HepG2 (cell line): ENCODE data around the gene DPT. TPM values are rescaled to one million over a fixed set of nuclear protein-coding genes. Genes with fewer than 3 reads are reported as not detected.

Experiments used
- ATAC-seq: fragments of 200-7000 bp; cut with Tn5 transposase; 3 replicates; pipeline ENCODE4 v1.9.1; 2020; ENCODE audit warnings: mild to moderate bottlenecking, moderate library complexity
- BruUV-seq: library from RNA; stranded (reverse); fragments of 400-500 nt; replicated peaks from 2 replicates; lab custom pipeline; 2021; lab: Mats Ljungman, UMichigan
- CTCF ChIA-PET: fragments of 300-600 bp; formaldehyde crosslinking; extraction: SDS; loops from one replicate; lab custom pipeline; 2021; ENCODE audit warnings: low total read pairs, inconsistent platforms, low intra/inter-chr PET ratio; lab: Yijun Ruan, JAX
- POLR2A ChIA-PET: fragments of 350-600 bp; sonication (Branson Sonifier 250); formaldehyde crosslinking; loops from one replicate; lab custom pipeline; 2020; ENCODE audit warnings: antibody characterized with exemption, inconsistent platforms; lab: Yijun Ruan, JAX
- DNase-seq: peaks from one replicate; pipeline ENCODE4 v3.0.0-alpha.2; 2015; ENCODE audit warnings: low spot score
- FAIRE-seq: peaks from 3 replicates; lab custom pipeline; 2011; peaks lifted over from hg19 to GRCh38; lab: Jason Lieb, UNC
- H2AFZ ChIP-seq: one replicate; pipeline ENCODE4 v1.6.1; 2011; ENCODE audit warnings: low read length, inconsistent platforms
- H3K27ac ChIP-seq: fragments of 300-600 bp; 3 replicates; pipeline ENCODE4 v1.8.0; 2011; ENCODE audit warnings: mixed run types, mild to moderate bottlenecking, mixed read lengths, low read length, inconsistent platforms; ENCODE audit not compliant: insufficient read depth; ENCODE audit errors: extremely low read length
- H3K27me3 ChIP-seq, 2 experiments: fragments of 200-600 bp in 1 of 2; 2 replicates in 1 of 2; 3 replicates in 1 of 2; pipeline versions ENCODE4 v1.6.0 to v1.8.0; 2011; ENCODE audit warnings: low read length in 2 of 2, mild to moderate bottlenecking in 2 of 2, moderate library complexity in 2 of 2, inconsistent platforms in 1 of 2; ENCODE audit not compliant: insufficient read depth in 2 of 2, control insufficient read depth in 1 of 2
- H3K36me3 ChIP-seq, 2 experiments: fragments of 200-600 bp in 1 of 2; replicated peaks in 1 of 2; 2 replicates in 1 of 2; 3 replicates in 1 of 2; pipeline versions ENCODE4 v1.5.1 to v1.8.0; 2011; ENCODE audit warnings: low read length in 2 of 2, inconsistent platforms in 1 of 2; ENCODE audit not compliant: insufficient read depth in 2 of 2, control insufficient read depth in 1 of 2
- H3K4me1 ChIP-seq: 2 replicates; pipeline ENCODE4 v1.5.1; 2012; ENCODE audit warnings: low read length, inconsistent platforms; ENCODE audit not compliant: insufficient read depth
- H3K4me2 ChIP-seq: 2 replicates; pipeline ENCODE4 v1.6.0; 2011; ENCODE audit warnings: low read depth, low read length, inconsistent platforms
- H3K4me3 ChIP-seq, 3 experiments: fragments of 200-600 bp in 1 of 3; sonication (generic), shearing (Covaris generic) in 1 of 3; replicated peaks in 1 of 3; 2 replicates each; pipeline ENCODE4 v1.5.1; 2011 to 2016; ENCODE audit warnings: low read length in 3 of 3, inconsistent platforms in 2 of 3, low read depth in 2 of 3, mild to moderate bottlenecking in 2 of 3, control low read depth in 1 of 3, mixed read lengths in 1 of 3; ENCODE audit not compliant: insufficient read depth in 1 of 3
- H3K79me2 ChIP-seq: one replicate; pipeline ENCODE4 v1.6.1; 2011; ENCODE audit warnings: low read length, inconsistent platforms; ENCODE audit not compliant: insufficient read depth
- H3K9ac ChIP-seq: 2 replicates; pipeline ENCODE4 v1.6.0; 2011; ENCODE audit warnings: mild to moderate bottlenecking, low read depth, low read length, inconsistent platforms; ENCODE audit not compliant: insufficient read depth
- H3K9me3 ChIP-seq: 2 replicates; pipeline ENCODE4 v1.5.1; 2012; ENCODE audit warnings: mild to moderate bottlenecking, low read length
- H4K20me1 ChIP-seq: 2 replicates; pipeline ENCODE4 v1.6.0; 2011; ENCODE audit warnings: inconsistent platforms, mild to moderate bottlenecking, low read length, moderate library complexity; ENCODE audit not compliant: insufficient read depth
- ARNT ChIP-seq: fragments of 450-650 bp; IDR thresholded peaks from 2 replicates; pipeline ENCODE4 v1.6.1; 2017
- CCAR2 ChIP-seq: fragments of 200-400 bp; formaldehyde crosslinking; optimal IDR thresholded peaks from 2 replicates; pipeline ENCODE3; 2018; ENCODE audit warnings: low read depth, mild to moderate bottlenecking, low read length, moderate library complexity
- HOXD1 ChIP-seq: sonication (generic); formaldehyde crosslinking; IDR thresholded peaks from 2 replicates; pipeline ENCODE4 v1.5.0; 2020; ENCODE audit warnings: missing genetic modification reagents
- PLRG1 ChIP-seq: fragments of 450-650 bp; conservative IDR thresholded peaks from 2 replicates; pipeline ENCODE4 v1.6.1; 2016
- ZIK1 ChIP-seq: sonication (generic); formaldehyde crosslinking; IDR thresholded peaks from 2 replicates; pipeline ENCODE4 v1.5.0; 2020; ENCODE audit warnings: mild to moderate bottlenecking, low read depth, missing genetic modification reagents, borderline replicate concordance
- ZNF350 ChIP-seq: sonication (generic); formaldehyde crosslinking; IDR thresholded peaks from 2 replicates; pipeline ENCODE4 v1.4.0; 2020; ENCODE audit warnings: mild to moderate bottlenecking, low read depth, missing genetic modification reagents, borderline replicate concordance
- ZNF569 ChIP-seq: sonication (generic); formaldehyde crosslinking; IDR thresholded peaks from 2 replicates; pipeline ENCODE4 v1.5.0; 2020; ENCODE audit warnings: mild to moderate bottlenecking, missing genetic modification reagents, moderate library complexity, borderline replicate concordance
- WGBS: methylation state at CpG from one replicate; pipeline ENCODE4 v1.1.6; 2017; ENCODE audit warnings: low lambda C conversion rate; 5-methylcytosine and 5-hydroxymethylcytosine counted together
- in situ Hi-C: cut with HindIII; loops from 2 replicates; pipeline ENCODE4 v1.10.0; 2017; ENCODE audit warnings: low pct_unique_long_range_greater_than_20kb; ENCODE audit not compliant: extremely low pct_ligation_motif_present
- intact Hi-C: fragments of 100-400 bp; cut with micrococcal nuclease; formaldehyde crosslinking; loops from one replicate; pipeline ENCODE4 v1.10.0; 2022; ENCODE audit not compliant: unreplicated experiment
- polyA plus RNA-seq, 8 experiments: library from polyadenylated mRNA; depleted of rRNA in 3 of 8; stranded (reverse) in 7 of 8; unstranded in 1 of 8; fragments of >200 nt; fragmentation: Illumina TruSeq in 4 of 8; extraction: Trizol in 4 of 8; gene quantifications; 2 replicates each; pipeline versions ENCODE4 v1.2.1 to v1.2.3, GENCODE V29; 2011 to 2016; ENCODE audit warnings: low read depth in 4 of 8, missing spikeins in 1 of 8, mixed read lengths in 1 of 8; ENCODE audit not compliant: insufficient read depth in 1 of 8
- total RNA-seq, 5 experiments: library from RNA; depleted of rRNA; stranded (reverse); fragments of >200 nt; fragmentation: Illumina TruSeq; extraction: Trizol; gene quantifications; 2 replicates each; pipeline ENCODE4 v1.2.3, GENCODE V29; 2016; ENCODE audit warnings: low read depth in 1 of 5
- TF ChIP-seq, protein P1 (sequence below): sonication (generic); formaldehyde crosslinking; IDR thresholded peaks from 2 replicates; pipeline ENCODE4 v1.9.0; 2021; ENCODE audit warnings: missing genetic modification reagents, borderline replicate concordance

Gene DPT
- total and polyA plus RNA-seq, 2 of the 13 experiments (the other 11 are each of a cell fraction or from before 2014, with no cell fraction given): 0.04 TPM; not detected in 1

DNA sequence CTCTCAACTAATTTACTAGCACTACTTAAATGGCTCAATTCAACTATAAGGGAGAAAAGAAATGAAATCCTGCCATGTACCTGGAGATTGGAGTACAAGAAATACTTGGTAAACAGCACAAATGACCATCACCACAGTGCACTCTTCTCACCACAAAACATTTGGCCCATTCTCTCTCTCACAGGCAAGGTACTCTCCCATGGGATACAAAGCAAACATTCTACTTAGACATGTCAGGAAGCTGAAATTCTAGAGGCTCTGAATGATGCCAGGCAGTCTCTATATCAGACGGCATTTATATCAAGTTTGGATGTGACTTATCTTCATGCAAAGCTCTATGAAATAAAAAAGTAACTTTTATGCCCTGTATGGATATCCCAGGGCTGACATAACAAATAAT is 72.5 kb downstream of the DPT start:
- Histone ChIP-seq H3K4me2 (no peak overlapping the region), H3K36me3 (no peaks in the 10 kb centered on the region), H3K79me2 (no peaks in the 10 kb centered on the region), H2AFZ (no peak overlapping the region), H4K20me1 (no peaks in the 10 kb centered on the region), H3K4me1 (no peaks in the 10 kb centered on the region), H3K27ac (no peak overlapping the region), H3K27me3 (no peaks in the 10 kb centered on the region), H3K4me3 (no peak overlapping the region), H3K9me3 (no peaks in the 10 kb centered on the region), H3K9ac (no peak overlapping the region)
- FAIRE-seq (no peak), DNase-seq (no peak), ATAC-seq (no peak)
- TF ChIP-seq ARNT (no peak), HOXD1 (no peak), ZNF350 (CRISPR knock-in tag) (no peak)
- 0% methylated on average over 1 of the region's 1 CpG for WGBS
- in situ Hi-C loops: no loop called here
- POLR2A ChIA-PET: no interaction called here
- intact Hi-C loops: no loop called here
- CTCF ChIA-PET: no interaction called here
- no TSS peak for BruUV-seq

DNA sequence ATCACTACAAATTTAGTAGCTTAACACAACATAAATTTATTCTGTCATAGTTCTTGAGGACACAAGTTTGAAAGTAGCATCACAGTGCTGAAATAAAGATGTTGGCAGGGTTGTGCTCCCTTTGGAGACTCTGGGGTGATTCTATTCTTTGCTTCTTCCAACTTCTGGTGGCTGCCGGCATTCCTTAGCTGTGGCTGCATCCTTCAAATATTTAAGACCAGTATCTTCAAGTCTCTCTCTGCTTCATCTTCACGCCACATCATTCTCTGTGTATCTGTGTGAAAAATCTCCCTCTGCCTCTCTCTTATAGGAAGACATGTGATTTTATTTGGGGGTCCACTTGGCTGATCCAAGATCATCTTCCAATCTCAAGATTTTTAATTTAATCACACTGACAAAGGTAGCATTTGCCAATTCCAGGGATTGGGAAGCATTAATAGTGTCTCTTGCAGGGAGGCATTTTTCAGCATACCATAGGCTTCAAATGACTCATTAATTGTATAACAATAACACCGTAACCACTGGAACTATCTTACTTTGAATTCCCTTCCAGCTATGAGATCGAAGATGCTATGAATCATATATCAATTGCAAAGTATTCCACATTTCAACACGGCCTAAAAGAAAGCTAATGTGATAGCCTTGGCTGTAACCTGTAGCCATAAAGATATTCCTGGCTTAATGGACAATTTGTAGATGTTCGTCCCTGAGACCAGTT is 74.6 kb downstream of the DPT start:
- Histone ChIP-seq H2AFZ (no peak overlapping the region), H3K27ac (no peak overlapping the region), H3K36me3 (no peaks in the 10 kb centered on the region), H3K27me3 (no peaks in the 10 kb centered on the region), H3K79me2 (no peaks in the 10 kb centered on the region), H3K4me2 (no peak overlapping the region), H3K4me1 (no peaks in the 10 kb centered on the region), H3K4me3 (no peak overlapping the region), H4K20me1 (no peaks in the 10 kb centered on the region), H3K9me3 (no peaks in the 10 kb centered on the region), H3K9ac (no peak overlapping the region)
- CTCF ChIA-PET: no interaction called here
- TF ChIP-seq, protein P1, sequence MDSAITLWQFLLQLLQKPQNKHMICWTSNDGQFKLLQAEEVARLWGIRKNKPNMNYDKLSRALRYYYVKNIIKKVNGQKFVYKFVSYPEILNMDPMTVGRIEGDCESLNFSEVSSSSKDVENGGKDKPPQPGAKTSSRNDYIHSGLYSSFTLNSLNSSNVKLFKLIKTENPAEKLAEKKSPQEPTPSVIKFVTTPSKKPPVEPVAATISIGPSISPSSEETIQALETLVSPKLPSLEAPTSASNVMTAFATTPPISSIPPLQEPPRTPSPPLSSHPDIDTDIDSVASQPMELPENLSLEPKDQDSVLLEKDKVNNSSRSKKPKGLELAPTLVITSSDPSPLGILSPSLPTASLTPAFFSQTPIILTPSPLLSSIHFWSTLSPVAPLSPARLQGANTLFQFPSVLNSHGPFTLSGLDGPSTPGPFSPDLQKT (CRISPR knock-in tag): no peak
- no peak for TF ChIP-seq CCAR2
- no peak for TF ChIP-seq ZIK1
- no peak for TF ChIP-seq ZNF569 (CRISPR knock-in tag)
- TF ChIP-seq PLRG1: no peak
- WGBS: 26% methylated on average over 6 of the region's 6 CpGs
- BruUV-seq: no TSS peak
- ATAC-seq: no peak
- no peak for DNase-seq
- intact Hi-C loops: no loop called here
- no peak for FAIRE-seq
- in situ Hi-C loops: no loop called here
- POLR2A ChIA-PET: no interaction called here
